ENCODE results near the gene GADD45G.

Gene GADD45G

DNA sequence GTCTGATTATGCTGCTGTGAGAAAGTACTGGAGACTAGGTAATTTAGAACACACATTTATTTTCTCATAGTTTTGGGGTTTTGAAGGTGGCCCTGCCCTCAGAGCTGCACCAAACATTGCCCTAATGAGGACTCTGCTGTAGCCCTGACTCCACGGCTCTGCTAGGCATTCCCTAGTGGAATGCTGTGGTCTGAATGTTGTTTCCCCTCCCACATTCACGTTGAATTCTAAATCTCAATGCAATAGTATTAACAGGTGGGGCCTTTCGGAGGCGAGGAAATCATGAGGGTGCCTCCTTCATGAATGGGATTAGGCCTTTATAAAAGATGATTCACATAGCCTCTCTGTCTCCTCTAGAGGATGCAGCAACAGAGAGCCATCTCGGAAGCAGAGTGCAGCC is 25.7 kb downstream of the GADD45G start:
- no peak for DNase-seq (ENCODE audit: low read depth)

DNA sequence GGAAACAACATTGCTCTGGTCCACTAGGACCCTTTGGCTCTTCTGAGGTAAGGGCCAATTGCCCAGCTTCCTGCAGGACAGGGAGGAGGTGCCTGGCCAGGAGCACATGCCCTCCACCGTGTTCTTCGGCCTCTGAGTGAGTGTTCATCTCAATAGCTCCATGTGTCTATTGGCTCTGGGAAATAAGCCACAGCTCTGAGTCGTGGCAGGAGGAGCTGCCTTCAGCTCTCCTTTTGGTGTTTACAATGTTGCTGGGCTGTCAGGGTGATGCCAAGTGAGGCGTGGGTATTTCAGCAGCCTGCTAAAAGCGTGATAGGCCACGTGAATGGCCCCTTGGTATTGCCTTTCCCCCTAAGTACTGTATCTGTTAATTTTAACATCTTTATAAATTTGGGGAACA is 26.6 kb downstream of the GADD45G start:
- no peak for DNase-seq (ENCODE audit: low read depth)

DNA sequence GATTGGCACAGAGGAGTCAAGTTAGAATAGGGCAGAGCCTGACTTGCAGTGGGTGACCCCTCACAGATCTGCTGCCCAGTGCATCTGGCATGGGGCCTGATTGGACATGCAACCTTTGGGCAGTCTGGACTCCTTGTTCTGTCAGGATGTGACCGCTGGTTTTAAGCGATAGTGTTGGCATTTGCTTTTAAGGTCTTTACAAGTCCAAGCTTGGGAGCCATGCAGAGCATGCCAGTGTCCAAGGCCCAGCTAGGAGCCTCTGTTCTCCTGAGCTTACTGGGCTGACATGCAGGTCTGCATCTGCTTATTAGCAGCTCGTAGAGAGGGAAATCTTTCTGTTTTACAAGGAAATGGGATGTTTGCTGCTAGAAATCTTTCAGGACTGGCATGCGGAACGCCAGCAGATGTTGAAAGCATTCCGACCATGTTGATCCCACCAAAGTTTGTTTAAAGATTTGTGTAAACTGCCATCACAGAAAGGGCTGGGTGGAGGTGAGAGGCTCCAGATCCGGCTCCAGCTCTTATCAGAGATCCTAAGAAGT is 27.5 kb downstream of the GADD45G start:
- DNase-seq (ENCODE audit: low read depth), result no peak

DNA sequence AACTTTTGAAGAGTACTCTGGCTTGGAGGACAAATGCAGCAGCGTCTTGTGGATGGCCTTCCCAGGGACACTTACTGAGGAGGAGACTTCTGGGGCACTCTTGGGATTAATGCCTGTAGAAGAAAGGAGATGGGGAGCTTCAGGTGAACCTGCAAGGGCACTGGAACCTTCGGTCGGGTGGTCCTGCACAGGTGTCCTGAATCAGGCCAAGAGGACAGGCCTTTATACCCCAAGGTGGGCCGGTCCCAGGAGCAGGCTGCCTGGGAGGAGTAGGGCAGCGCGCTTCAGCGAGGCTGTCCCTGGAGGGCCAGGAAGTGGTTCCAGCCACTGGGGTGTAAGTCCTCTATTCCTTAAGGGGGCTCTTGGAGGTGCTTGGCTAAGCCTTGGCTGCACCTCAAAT is 27.9 kb downstream of the GADD45G start:
- DNase-seq (ENCODE audit: low read depth), result no peak

DNA sequence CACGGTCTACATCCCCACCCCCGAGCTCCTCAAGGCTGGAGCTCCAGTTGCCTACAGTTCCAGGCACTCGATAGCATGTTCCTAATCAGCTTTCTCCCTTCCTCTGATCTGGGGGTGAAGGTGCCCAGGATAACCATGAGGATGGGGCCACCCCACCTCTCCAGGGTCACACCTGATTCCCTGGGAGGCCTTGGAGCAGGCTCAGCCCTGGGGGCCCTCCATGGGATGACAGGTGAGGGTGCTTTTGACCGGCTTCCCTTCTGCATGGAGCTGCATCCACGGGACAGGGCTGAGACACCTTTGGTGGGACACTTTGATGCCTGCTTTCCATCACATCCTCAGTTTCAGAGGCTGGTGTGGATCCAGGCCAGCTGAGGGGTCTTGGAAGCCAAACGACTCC is 28.6 kb downstream of the GADD45G start:
- DNase-seq (ENCODE audit: low read depth), result no peak

DNA sequence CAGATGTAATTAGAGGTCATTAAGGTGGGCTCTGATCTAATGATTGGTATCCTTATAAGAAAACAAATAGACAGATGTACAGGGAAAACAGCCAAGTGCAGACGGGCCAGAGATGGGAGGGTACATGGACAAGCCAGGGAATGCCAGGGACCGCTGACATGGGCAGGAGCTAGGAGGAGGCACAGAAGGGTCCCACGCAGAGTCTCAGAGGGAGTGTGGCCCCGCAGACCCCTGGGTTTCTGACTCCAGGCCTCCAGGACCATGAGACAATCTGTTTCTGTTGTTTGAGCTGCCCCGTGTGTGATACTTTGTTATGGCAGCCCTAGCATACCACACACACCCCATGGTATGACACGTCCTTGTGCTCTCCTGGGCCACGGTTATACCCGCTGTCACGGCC is 29.1 kb downstream of the GADD45G start:
- no peak for DNase-seq (ENCODE audit: low read depth)

DNA sequence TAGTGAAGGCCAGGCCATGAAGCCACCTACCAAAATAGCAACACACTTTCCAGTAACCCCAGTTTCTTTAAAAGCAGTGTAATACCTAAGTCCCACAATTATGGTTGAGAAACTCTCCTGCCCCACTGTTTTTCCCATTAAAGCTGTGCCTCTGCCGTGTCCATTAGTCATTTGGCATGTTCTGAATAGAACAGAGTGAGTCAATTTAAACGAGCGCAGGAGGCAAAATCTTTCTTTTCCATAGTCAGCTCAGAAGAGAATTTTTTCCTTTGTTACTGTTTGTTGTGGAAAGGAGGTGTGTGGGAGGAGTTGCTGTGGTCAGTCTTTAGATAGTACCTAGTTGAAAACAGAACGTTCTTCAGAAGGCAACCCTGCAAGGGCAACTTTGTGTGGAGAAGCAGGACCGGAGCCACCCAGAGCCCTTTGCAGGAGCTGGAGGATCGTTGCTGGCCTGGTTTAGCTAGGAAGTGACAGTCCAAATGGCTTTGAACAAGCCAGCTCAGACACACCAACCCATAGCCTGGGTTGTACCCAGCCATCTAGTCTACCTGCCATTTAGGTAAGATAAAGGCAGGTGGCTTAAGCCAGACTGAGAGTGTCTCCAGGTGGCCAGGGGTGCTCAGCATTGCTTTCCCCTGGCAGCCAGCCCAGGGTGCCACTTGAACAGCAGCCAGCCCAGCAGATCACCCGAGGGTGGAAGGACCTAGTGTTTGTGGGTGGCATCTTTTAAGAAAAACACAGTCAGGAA is 30.4 kb downstream of the GADD45G start:
- no peak for DNase-seq (ENCODE audit: low read depth)

DNA sequence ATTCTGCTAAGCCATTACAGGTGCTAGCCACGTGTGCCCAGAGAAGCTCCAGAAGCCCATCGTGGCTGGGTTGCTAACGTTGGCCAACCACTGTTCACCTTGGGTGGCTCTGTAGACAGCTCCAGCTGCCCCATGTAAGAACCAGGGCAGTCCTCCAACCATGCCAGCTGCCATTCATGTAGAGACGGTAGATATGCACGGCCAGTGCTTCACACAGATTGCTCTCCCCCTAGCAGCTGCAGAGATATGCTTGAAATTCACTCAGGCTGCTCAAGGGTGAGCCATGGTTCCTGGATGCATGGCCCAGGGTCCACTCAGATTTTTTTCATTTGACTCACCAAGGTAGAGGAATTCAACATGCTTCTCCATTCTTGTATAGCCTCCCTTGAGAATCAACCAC is 31.0 kb downstream of the GADD45G start:
- DNase-seq (ENCODE audit: low read depth), result no peak

DNA sequence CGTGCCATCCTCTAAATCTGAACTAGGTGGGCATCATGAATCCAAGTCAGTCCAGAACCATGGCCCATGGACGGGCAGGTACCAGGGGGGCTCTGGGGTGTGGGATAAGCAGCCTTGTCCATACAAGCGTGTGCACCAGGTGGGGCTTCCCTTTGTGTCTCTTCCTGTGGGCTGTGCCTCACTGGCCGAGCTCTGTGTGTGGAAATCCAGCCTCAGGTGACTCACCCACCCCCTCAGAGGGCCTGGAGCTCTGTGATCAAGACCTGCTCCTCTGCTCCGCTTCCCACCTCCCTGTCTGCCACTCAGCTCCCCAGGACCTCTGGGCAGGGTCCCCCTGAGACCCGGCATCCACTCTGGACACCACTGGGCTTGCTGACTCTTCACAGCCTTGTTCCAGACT is 33.0 kb downstream of the GADD45G start:
- no peak for DNase-seq (ENCODE audit: low read depth)

DNA sequence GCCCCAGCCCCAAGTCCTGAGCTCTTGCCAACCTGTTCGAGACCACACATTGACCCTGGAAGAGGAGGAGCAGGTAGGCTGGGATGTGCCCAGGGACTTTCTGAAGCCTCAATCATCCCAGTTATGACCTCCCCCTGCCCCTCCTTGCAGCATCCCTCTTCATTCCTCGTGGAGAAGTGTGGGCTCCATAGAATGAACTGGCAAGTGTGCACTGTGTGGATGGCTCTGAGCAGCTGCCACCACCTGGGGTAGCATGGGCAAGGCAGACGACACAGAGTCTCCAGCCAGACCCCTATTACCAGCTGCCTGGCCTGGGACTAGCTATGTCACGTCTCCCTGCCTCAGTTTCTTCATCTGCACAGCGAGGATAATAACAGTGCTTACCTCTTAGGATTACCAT is 33.5 kb downstream of the GADD45G start:
- DNase-seq (ENCODE audit: low read depth), result no peak

DNA sequence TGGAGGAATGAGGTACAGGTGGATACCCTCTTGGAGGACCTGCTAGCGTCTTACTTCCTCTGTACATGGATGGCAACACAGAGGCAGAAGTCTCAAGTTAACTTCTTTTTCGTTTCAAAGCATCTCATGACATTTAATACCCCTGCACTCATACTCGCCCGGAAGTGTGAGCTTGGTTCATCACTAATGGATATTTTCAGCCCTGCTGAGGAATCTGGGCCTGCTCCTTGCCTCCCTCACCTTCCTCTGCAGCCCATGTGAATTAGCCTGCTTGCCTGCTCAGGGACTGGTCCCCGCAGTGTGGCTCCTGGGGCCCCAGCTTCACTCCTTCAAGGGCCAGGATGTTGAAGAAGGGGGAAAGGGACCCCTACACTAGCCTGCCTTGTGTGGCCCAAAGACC is 34.1 kb downstream of the GADD45G start:
- DNase-seq (ENCODE audit: low read depth), result no peak

DNA sequence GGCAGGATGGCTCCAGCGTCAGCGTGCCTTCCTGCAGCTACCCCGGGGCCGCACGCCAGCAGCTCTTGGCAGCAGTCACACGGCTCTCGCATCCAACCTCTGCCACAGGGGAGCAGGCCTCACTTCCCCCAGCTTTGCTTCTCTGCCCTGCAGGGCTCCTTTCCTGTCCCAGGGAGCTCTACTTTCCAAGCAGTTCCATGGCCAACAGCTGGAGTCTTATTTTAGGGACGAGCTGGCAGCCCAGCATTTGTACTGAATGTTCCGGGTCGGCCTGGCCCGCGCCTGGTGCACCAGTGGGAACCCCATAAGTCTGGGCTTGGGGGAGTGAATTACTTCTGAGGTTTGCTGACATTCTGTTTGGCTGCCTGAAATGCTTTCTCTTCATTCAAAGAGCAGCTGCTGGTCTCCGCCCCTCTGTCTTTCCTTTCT is 34.6 kb downstream of the GADD45G start:
- DNase-seq (ENCODE audit: low read depth), result no peak

DNA sequence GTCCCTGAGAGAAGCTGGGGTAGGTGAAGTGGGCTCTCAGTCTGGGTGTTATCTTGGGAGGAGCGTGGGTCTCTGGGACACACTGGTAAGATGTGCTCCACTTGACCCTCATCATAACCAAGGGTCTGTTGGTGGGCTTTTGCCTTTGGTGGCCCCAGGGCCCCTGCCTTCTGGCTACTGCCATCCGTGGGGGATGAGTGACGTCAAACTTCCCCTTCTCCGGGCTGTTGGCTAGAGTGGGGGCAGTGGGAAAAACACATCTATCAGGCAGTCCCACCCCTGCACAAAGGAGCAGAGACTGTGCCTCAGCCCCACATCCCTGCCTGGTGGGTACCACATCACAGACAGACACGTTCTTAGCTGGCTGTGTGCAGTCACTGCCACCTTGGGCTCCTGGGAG is 35.1 kb downstream of the GADD45G start:
- DNase-seq (ENCODE audit: low read depth), result no peak

DNA sequence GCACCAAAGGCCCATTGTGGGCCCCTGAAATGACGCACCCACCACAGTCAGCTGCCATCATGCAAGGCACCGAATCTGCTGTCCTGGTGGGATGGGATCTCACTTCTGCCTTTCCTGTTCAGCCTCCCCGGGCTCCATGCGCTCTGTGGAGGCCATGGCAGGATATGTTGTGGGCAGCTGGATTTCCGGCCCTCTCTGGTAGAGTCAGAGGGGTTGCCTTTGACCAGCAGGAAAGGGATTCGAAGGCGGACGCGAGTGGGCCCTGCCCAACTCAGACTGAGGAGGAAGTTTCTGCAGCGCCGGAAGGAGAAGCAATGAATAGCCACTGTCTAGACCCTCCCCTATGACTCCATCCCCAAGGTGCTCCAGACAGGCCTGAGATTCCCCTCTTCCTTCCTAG is 35.5 kb downstream of the GADD45G start:
- DNase-seq (ENCODE audit: low read depth), result no peak

DNA sequence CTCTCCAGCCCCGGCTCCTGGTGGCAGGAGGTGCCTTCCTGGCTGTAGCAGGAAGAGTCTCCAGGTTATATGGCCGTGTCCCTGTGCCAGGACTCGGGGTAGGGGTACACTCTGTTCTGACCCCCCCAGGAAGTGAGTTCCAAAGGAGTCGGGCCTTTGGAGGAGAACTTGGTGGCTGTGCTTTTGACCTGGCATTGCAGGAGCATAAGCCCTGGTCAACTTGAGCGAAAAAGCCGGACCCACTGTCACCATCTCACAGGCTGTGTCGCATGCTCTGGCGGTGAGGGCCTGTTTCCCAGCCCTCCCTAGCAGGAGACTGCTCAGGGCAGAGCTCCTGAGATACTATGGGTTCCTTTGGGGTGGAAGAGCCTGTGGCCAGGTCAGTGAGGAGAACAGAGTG is 36.0 kb downstream of the GADD45G start:
- no peak for DNase-seq (ENCODE audit: low read depth)

DNA sequence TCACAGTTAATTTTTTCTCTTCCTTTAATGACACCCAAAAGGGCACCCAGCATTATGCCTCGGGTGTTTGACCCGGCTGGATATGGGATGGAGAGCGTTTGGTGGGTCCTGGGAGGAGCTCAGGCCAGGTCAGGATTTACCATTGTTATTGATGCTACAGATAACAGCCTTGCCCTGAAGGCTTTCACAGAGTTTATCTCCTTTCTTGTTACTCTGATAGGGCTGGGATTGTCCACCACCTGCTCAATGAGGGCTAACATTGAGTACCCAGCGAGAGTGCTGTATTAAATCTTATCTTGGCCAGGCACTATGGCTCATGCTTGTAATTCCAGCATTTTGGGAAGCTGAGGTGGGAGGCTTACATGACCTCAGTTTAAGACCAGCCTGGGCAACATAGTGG is 37.2 kb downstream of the GADD45G start:
- no peak for DNase-seq (ENCODE audit: low read depth)

DNA sequence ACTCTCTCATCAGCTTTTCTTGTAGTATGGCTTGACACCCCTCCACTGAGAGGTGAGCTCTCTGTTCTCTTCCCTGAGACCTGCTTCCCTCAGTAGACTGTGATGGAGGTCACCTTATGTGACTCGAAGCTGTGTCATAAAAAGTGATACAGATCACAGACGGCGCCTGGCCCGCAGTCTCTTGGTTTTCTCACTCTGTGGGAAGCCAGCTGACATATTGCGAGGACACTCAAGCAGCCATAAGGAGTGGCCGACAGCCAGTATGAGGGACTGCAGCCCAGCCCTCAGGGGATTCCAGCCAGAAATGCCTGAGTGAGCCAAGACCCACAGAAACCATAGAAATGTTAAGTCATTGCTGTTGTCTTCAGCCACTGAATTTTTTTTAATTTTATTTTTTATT is 38.0 kb downstream of the GADD45G start:
- DNase-seq (ENCODE audit: low read depth), result no peak

DNA sequence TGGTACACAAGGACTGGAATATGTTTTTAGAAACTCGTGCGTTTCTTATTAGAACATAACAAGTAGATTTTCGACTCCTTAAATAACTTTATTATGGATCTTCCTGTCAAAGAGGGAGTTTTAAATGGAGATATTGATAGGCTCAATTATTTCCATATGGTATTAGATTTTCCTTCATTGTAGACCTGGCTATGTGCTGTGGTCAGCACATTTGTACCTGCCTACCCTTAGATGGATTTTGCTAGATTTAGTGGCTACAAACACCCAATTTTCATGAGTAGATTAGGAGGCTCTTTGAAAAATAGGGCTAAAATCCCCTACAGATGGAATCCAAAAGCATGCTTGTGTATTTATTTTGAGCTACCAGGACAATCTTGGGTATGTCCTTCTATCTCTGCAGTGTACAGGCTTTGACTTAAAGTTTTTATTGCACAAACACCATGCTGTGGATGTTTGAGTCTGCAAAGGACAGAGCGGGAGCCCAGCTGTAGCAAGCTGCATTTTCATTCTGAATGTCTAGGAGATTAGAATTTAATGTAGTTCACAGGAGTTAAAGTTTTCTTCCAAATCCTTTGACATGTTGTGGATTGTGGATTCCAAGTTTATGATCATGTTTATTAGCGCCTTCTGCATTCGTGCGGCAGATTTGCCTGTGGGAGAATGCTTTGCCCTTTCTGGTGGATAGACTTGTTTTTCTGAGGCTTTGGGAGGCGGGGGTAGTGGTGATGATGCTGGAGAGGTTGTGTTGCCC is 41.6 kb downstream of the GADD45G start:
- DNase-seq (ENCODE audit: low read depth), result no peak

DNA sequence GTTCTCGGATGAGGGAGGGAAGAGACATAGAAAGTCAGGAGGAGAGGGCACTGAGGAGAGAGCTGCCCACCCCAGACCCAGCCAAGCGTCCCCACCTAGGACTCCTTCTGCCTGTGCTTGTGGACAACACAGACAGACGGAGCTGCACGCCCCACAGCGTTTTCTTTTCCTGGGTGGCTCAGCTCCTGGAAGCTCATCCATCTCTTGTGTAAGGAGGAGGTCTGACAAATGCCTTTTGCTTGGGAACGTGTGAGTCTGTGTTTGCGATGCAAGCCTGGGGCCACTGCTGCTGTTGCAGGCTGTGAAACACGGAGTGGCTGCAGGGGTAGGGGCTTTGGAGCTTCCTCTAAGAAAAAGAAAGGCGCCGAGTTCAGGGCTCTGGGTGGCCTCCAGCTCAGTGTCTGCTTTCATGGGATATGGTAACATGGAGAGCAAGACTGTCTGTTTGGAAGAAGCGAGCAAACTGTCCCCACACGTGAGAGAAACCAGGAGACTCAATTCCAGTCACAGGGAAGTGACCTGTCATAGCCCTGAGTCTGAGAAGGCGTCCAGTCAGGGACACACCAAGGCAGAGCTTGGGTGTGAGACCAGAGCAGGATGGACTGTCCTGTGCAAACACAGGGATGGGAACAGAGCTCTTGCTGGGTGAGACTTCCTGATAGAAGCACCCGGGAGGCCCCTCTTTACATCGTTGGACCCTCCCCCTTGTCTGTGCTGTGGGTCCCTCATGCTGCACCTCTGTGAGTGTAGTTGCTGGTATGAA is 42.7 kb downstream of the GADD45G start:
- no peak for DNase-seq (ENCODE audit: low read depth)

DNA sequence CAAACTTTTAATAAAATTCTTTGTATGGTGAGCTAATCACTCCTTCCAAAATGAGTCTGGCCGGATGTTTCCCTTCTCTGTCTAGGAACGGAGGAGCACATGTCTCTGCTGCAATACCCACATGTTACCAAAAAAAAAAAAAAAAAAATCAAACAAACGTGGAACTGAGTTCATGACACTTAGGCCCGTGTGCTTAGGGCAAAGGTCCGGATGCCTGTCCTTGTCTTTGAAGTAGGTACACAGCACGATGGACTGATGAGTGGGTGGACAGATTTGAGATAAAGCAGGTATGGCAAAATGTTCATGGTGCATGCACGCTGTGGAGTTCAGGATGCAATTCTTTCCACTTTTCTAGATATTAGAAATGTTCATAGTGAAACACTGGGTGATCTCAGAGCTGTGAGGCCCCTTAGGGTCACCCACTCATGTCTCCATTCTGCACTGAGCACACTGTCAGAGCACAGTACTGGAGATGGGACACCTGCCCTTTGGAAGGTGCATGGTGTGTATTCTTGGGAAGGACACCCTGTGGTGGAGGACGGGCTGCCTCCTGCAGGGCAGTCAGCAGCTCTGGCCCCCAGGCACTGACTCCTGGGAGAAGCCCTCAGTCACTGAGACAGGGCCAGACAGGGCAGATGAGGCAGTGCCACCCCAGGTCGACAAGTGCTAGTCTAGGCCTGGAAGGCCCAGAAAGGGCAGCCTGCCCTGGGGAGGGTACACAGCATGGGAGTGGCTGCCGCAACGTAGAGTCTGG is 43.6 kb downstream of the GADD45G start:
- DNase-seq (ENCODE audit: low read depth), result no peak

DNA sequence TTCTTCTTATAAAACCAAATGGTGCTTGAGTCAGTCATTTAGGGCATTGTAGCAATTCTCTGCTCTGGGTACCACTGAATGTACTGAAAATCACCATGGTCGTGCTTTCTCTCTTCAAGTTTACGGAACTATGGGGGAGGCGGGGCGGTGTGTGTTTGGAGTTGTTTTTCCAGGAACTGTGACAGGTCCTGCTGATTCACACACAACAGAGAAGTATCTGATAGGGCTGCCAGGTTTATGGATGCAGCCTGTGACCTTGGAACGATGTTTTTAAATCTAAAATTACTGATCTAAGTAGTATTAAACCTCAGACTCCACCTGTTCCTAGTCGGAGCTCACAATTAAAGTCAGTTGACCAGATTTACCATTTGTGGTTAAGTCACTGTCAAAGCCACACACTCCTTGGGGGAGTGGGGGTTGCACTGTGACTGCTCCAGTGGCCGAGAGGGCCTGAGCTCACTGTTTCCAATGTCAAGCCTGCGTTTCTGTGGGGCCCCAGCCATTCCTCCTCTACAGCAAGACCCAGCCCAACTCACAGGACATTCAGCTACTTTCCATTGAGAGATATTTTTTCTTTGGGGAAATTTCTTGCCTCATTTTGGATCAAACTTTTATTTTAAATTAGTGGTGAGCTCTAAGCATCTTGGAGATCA is 44.4 kb downstream of the GADD45G start:
- no peak for DNase-seq (ENCODE audit: low read depth)
